ENCODE measurements around the gene TM7SF3.

The TM7SF3 gene

GRCh38 chr12:26928661-26929060 is 85.5 kb downstream of the TM7SF3 start:
- no peak for DNase-seq (ENCODE audit: low spot score)
